NCI-H446 (cell line): ENCODE results near the gene MAGOH.
"Not testable (repeated sequence)": the region's sequence is repeated elsewhere in the genome, so short reads cannot be mapped to it uniquely, and the experiment has no call there.

ENCODE experiments used
- DNase-seq, 2 experiments: peaks; one replicate each; lab custom pipeline; 2025; lab: John Stamatoyannopoulos, UW

The MAGOH gene

GRCh38 chr1:53186533-53186932, 51.8 kb downstream of the MAGOH start:
- no peak for DNase-seq

GRCh38 chr1:53185955-53186297, 52.4 kb downstream of the MAGOH start:
- DNase-seq: not testable (repeated sequence)

DNA sequence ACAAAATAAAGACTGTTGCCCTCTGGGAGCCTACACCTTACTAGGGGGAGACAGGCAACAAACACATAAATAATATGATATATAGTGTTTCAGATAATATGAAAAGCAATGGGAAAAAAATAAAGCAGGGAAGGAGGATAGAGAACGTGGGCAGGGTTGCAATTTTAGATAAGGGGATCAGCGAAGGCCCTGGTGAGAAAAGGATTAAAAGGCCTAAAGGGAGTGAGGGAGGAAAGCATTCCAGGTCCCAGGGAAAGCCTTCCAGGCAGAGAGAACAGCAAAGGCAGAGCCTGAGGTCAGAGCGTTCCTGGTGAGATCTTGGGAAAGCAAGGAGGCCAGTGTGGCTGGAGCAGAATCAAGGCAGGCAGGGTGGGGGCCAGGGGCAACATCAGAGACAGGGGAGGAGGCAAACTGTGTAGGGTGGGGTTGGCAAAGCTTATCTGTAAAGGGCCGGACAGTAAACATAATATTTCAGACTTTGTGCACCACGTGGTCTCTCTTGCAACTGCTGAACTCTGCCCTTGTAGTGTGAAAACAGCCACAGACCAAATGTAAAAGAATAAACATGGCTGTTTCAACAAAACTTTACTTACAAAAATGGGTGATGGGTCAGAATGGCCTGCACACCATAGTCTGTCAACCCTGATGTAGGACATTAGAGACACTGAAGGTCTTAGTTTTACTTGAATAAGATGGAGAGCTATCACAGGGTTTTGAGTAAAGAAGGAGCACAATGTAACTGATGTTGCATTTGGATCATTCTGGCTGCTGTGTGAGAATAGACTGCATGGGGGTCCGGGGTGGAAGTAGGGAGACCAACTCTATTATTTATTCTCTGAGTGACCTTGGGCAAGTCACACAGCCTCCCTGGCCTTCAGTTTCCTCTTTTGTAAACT, 55.0 kb downstream of the MAGOH start:
- DNase-seq: no peak

GRCh38 chr1:53182716-53183094, 55.6 kb downstream of the MAGOH start:
- DNase-seq: no peak

- DNase-seq: peak; percentile 64 to 89
Observed at GRCh38 chr1:53182111-53182593, 56.2 kb downstream of the MAGOH start.

- no peak for DNase-seq
Observed at GRCh38 chr1:53180951-53181350, 57.4 kb downstream of the MAGOH start.

- no peak for DNase-seq
Observed at GRCh38 chr1:53180226-53180625, 58.1 kb downstream of the MAGOH start.
